HEK293 (cell line): ENCODE measurements around the gene AFF2.

ENCODE experiments used
- CTCF ChIP-seq: fragments of 450-650 bp; formaldehyde crosslinking; IDR thresholded peaks from 2 replicates; pipeline ENCODE4 v1.5.1; 2016; ENCODE audit warnings: missing biosample characterization, missing genetic modification characterization
- ZBTB20 ChIP-seq: fragments of 450-650 bp; formaldehyde crosslinking; IDR thresholded peaks from 2 replicates; pipeline ENCODE4 v1.5.1; 2016; ENCODE audit warnings: missing biosample characterization, missing genetic modification characterization
- ZNF302 ChIP-seq: fragments of 450-650 bp; formaldehyde crosslinking; IDR thresholded peaks from 2 replicates; pipeline ENCODE4 v1.5.1; 2016; ENCODE audit warnings: missing biosample characterization, missing genetic modification characterization, low read depth
- ZNF48 ChIP-seq: fragments of 450-650 bp; formaldehyde crosslinking; IDR thresholded peaks from 2 replicates; pipeline ENCODE4 v1.5.1; 2016; ENCODE audit warnings: missing biosample characterization, missing genetic modification characterization
- TF ChIP-seq, protein P1 (sequence below): fragments of 450-650 bp; formaldehyde crosslinking; optimal IDR thresholded peaks from 2 replicates; pipeline ENCODE3; 2016; ENCODE audit warnings: missing biosample characterization, mild to moderate bottlenecking, missing genetic modification characterization
- TF ChIP-seq, protein P2 (sequence below): fragments of 450-650 bp; formaldehyde crosslinking; IDR thresholded peaks from 2 replicates; pipeline ENCODE4 v1.5.1; 2016; ENCODE audit warnings: missing biosample characterization, missing genetic modification characterization, low read depth

GRCh38 chrX:148808833-148809232 lies 308.4 kb downstream of the AFF2 start:
- TF ChIP-seq, protein P1, sequence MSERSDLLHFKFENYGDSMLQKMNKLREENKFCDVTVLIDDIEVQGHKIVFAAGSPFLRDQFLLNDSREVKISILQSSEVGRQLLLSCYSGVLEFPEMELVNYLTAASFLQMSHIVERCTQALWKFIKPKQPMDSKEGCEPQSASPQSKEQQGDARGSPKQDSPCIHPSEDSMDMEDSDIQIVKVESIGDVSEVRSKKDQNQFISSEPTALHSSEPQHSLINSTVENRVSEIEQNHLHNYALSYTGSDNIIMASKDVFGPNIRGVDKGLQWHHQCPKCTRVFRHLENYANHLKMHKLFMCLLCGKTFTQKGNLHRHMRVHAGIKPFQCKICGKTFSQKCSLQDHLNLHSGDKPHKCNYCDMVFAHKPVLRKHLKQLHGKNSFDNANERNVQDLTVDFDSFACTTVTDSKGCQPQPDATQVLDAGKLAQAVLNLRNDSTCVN, result no peak
- TF ChIP-seq ZBTB20 (tag by site-specific recombination) (no peak), ZNF302 (tag by site-specific recombination) (no peak), CTCF (tag by site-specific recombination) (no peak), ZNF48 (no peak)
- TF ChIP-seq, protein P2, sequence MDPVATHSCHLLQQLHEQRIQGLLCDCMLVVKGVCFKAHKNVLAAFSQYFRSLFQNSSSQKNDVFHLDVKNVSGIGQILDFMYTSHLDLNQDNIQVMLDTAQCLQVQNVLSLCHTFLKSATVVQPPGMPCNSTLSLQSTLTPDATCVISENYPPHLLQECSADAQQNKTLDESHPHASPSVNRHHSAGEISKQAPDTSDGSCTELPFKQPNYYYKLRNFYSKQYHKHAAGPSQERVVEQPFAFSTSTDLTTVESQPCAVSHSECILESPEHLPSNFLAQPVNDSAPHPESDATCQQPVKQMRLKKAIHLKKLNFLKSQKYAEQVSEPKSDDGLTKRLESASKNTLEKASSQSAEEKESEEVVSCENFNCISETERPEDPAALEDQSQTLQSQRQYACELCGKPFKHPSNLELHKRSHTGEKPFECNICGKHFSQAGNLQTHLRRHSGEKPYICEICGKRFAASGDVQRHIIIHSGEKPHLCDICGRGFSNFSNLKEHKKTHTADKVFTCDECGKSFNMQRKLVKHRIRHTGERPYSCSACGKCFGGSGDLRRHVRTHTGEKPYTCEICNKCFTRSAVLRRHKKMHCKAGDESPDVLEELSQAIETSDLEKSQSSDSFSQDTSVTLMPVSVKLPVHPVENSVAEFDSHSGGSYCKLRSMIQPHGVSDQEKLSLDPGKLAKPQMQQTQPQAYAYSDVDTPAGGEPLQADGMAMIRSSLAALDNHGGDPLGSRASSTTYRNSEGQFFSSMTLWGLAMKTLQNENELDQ (tag by site-specific recombination), result no peak
